Stimulated activated naive CD4-positive, alpha-beta T cell (primary cell): ENCODE results near the gene CDKL2.
"Not testable (repeated sequence)": the region's sequence is repeated elsewhere in the genome, so short reads cannot be mapped to it uniquely, and the experiment has no call there.

Source experiments
- DNase-seq, 6 experiments: peaks; one replicate each; lab custom pipeline; 2025; lab: John Stamatoyannopoulos, UW

CDKL2 gene

DNA sequence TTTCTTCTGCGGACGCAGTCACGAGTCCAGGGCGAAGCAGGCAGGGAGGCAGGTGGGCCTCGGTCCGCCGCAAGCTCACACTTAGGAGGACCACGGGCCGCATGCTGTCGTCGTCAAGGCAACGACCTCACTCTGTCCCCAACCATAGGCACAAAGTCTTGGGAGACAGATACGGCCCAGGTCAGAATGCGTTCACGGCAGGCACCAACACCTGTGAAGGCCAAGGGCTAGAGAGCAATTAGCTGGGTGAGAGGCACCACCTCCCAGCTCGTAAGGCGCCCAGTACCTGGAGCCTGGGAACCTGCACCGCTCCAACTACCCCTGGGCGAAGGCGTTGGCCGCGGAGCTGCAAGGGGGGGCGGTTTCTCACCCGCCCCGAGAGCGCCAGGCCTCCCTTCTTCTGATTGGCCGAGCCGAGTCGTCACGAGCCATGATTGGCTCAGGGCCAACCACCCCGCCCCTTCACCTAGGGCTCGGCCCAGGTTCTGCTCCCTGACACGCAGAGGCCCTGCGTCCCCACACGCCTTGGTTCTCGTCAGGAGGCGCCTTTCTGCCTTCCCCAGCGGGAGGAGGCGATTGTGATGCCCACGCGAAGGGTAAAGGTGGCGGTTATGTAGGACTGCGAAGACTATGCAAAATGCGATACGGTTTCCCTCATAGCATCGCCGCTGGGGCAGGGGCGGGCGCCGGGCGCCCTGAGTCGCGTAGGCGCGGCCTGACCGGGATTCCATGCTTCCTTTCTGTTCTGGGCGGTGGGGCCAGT lies at the start of gene CDKL2:
Gene CDKL2, minus strand, starts transcription at position 355 of the 763 bp plus-strand sequence. CDS start 4,540 bp downstream, outside the sequence.
- DNase-seq: peak; percentile 83 to 93 (median 90)

DNA sequence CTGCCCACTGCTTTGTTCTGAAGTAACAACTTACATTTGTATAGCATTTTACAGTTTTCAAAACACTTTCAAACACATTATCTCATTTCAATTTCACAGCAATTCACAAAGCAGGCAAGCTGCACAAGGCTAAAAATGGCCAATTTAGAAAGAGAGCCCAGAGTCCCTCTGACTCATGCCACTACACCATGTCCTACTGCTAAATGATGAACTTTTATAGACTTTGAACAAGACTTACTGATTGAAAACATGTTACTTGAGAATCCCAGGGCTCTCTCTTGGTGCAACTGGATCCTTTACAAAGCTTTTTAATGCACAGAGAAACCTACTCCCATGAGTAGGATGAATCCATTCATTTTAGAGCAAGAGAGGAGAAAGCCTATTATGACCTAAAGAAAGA lies 48.6 kb upstream of the CDKL2 start:
- DNase-seq: no peak

DNA sequence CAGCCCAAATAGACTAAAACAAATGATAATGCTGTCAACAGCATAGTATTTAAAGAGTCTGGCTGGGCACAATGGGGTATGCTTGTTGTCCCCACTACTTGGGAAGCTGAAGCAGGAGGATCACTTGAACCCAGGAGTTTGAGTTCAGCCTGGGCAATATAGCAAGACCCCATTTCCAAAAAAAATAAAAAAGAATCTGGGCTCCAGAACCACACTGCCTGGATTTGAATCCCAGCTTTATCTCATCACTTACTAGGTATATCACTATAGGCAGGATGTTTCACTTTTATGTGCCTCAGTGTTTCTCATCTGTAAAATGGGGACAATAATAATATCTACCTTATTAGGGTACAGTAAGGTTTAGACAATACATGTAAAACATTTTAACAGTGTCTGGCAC lies 48.1 kb upstream of the CDKL2 start:
- no peak for DNase-seq

DNA sequence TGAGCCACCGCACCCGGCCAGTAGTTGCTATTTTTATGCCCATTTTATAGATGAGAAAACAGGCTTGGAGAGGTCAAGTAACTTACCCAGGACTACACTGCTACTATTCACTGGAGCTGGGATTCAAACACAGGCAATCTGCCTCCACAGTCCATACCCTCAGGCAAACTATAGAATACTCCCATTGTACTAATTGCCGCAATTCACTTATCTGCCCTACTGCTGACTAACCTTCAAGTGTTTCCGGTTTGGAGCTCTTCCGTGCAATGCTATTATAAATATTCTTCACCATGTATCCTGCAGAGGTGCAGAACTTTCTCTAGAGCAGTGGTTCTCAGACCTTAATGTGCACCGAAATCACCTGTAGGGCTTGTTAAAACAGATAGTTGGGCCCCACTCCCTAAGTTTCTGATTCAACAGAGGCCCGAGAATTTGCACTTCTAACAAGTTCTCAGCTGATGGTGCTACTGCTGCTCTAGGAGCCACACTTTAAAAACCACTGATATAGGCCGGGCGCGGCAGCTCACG lies 44.7 kb upstream of the CDKL2 start:
- no peak for DNase-seq

DNA sequence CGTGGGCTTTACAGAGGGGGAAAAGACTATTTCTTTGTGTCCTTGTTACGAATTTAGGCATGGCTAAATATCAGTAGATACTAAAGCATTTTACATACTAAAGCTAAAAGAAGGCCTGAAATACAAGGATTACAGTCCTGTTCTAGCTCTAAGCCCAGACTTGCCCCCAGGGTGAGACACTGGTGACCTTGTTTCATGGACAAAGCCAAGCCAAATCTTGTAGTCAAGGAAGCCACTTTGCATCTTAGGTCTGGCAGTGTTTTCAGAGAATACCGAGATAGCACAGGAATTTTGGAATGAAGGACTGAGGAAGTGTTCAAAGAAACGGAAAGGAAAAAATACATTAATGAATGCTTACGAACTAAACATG lies 43.6 kb upstream of the CDKL2 start:
- DNase-seq: no peak

DNA sequence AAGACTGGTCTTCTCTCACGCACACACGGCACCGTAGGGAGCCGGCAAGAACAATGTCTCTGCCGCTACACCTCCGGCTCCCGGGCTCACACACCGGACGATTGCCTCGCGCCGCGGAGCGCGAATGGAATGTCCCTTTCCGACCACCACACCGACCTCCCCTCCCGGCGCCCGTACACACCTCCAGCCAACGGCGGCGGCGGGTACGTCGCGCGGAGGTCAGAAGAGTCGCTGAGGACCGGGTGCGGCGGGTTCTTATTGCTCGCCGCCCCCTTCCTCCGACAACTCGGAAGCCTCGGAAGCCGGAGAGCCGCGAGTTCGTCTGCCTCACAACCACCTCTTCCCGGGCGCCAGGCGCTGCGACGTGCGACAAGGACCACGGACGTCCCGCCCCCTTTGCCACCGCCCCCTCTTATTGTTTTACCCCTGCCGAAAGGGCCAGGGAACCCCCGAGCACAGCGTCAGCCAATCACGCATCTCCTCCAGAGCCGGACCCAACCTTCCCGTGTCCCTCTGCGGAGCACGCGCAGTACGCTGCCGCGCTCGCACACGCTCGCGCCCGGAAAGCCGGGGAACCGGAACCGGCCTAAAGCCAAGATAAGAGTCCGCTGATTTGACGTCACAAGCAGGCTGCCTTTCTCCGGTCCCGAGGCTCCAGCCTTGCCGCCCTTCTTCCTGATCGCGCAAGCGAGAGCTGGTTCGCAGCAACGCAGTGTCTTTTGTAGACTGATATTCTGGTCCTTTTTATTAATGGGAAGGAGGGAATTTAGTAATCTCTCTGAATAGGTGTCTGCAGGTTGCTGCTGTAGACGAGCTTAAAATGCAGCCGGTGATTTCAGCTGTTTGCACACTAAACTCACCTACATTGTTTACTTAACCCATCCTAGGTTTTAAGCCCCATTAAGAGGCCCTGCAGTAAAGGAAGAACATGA lies 43.0 kb upstream of the CDKL2 start, which contains the start of gene G3BP2:
Gene G3BP2, minus strand, starts transcription at position 385 of the 932 bp plus-strand sequence. CDS start 11,386 bp downstream, outside the sequence.
- DNase-seq: peak; percentile 93 to 98 (median 96)

DNA sequence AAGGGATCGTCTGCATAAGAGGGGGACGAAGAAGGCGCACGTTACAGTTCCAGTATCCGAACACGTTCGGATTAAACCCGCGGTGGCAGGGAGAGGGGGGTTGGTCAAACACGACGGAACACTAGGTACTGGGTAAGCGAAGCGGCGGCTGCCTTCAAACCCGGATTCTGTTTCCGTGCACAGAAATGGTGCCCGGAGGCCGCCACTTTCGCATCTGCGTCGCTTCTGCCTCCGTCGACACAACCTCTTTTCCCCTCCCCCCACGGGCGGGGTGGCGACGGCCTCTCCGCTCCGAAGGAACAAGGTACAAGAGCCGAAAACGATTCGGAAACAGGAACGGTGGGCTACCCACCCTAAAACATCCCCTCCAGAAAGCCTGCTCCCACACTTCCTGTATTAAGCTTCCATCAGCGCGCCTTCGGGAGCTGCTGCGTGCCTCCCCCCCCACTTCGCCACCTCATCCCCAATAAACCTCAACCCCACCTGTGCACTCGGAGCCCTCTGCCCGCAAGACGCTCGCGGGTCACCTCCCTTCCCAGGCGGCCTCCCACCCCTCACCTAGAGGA lies 42.2 kb upstream of the CDKL2 start:
- peak; percentile 68 to 87 (median 76) for DNase-seq

DNA sequence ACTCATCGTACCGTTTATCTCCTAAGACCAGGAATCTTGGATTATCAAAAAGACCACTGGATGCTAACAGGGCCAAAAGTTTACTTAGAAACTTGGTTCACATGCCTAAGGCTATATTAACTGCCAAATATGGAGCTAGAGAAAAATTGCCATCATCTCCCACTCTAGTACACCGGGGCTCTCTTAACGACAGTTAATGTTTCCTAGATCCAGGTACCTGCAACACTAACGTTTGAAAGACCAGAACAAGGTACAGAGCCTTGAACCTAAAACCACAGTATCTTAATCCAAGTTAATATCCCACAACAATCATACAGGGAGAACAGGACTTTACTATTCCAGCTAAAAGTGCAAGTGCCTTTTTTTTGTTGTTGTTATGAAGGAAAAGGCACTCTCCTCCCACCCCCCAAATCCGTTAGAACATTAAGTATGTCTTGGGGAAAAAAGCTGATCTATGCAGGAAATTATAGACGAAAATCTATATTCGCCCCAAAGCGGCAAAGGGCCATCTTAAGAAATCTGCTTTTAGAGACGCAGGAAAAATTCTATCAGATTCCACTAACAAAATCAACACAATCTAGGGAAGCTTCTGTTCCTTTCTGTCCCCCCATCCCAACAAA lies 41.6 kb upstream of the CDKL2 start:
- DNase-seq: peak in 1 of 6 experiments; percentile 18

DNA sequence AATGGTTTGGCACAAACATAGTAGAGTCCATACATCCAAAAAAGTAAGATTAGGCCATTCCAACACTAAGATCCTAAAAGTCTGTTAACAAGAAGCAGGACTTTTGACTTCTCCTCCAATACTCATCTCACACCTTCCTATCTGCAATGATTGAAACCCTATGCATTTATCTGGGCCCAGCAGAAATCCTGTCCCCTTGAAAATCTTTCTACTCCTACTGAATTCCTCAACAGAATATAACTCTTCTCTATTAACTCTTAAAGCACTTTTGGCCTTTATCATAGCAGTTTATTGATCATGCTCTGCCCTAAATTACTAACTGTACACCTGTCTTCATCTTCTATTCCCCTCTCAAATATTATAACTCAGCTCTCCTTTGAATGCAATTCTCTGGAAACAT lies 38.3 kb upstream of the CDKL2 start:
- DNase-seq: no peak

DNA sequence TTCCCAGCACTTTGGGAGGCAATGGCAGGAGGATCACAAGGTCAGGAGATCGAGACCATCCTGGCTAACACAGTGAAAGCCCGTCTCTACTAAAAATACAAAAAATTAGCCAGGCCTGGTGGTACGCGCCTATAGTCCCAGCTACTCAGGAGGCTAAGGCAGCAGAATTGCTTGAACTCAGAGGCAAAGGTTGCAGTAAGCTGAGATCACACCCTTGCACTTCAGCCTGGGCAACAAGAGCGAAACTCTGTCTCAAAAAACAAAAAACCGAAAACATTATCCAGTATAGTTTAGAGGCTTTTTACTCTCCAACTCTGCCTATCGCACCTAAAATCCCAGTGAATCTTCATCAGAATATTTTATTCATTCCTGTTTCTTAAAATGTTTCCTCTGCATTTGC lies 37.3 kb upstream of the CDKL2 start:
- peak in 1 of 6 experiments; percentile 11 for DNase-seq

DNA sequence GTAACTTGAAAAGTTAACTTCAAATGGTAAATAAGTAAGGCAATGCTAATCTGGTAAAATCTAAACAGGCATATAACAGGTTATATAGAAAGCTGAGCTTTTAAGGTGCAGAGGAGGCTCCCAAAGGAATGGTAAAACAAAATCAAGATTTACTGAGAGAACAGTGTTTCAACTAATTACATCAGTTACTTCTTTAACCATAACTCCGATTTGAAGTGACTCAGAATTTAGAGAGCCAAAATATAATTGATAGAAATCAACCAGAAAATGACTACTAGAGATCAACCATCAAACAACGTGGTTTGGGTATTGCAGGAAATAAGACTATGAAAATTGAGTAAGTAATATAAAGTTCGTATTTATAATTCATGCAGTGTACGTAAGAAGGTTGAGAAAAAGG lies 36.0 kb upstream of the CDKL2 start:
- DNase-seq: no peak

DNA sequence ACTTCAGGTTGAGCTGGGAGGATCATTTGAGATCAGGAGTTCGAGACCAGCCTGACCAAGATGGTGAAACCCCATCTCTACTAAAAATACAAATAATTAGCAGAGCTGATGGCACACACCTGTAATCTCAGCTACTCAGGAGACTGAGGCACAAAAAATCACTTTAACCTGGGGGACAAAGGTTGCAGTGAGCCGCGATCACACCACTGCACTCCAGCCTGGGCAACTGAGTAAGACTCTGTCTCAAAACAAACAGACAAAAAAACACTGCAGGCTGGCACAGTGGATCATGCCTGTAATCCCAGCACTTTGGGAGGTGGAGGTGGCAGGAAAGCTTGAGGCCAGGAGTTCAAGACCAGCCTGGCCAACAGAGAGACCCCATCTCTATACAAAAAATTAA lies 34.3 kb upstream of the CDKL2 start:
- not testable (repeated sequence) for DNase-seq

DNA sequence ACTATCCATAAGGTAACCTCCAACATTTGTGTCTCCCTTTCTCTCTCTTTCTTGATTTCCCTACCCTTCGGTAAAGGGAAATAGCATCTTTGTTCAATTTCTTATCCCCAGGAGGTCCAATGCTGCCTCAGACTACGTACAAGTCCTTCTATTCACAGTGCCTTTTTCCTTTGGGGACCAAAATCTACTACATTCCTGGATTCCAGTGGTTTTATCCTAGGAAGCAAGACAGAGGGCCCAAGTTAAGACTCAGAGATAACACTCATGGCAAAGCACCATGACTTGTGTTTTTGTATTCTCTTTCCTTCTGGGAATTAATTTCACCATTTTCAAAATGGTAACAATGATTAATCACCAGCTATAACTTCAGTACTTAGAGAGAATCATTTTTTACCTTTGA lies 32.3 kb upstream of the CDKL2 start:
- DNase-seq: no peak

DNA sequence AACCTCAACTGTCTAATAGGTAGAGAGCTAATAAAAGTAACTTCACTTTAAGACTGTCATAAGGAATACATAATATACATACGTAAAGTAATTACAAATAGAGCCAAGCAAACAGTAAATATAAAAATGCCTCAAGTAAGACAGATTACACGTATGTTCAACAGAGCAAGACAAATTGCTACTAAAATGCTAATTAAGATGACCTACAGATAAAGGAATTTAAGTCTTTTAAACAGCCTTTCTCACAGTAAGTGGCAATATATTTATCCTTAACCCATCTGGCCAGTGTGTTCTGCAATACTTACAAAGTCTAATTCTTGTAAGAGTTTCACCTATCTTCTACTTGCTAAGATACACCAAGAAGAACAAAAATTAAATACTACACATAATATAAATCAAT lies 30.2 kb upstream of the CDKL2 start:
- DNase-seq: no peak

DNA sequence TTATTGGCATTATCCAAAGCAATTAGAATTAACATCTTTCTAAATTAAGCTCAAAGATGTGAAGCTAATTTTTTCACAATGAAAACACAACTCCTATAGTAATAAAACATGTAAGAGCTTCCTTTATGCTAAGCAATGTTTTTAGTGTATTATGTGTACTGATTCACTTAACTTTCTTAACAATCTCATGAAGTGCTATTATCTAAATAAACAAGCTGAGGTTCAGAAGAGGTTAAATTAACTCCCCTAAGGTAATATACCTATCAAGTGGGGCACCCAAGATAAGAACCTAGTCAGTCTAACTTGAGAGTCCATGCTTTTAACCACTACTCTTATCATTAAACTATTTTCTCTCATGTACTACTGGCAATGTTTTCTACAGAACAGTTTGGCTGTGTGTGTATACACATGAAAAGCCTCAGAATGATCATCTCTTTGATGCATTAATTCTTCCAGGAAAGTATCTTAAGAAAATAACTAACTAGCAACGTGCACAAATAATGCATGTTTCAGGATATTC lies 29.2 kb upstream of the CDKL2 start:
- DNase-seq: no peak

DNA sequence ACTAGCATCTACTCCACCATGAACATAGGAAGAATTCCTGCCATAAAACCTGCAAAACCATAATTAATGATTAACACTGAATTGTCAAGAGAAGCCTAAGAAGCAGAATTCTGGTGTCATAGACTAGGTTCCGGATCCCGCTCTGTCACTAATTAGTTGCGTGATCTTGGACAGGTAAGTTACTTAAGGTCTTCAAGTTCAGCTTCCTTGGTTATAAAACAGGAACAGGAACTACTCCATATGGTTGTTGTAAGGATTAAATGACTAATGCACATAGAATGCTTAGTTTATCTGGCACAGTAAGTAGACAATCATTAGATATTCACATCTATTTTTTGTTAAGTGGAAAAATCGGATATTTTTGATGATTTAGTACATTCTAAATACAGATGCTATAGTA lies 28.5 kb upstream of the CDKL2 start:
- DNase-seq: no peak

DNA sequence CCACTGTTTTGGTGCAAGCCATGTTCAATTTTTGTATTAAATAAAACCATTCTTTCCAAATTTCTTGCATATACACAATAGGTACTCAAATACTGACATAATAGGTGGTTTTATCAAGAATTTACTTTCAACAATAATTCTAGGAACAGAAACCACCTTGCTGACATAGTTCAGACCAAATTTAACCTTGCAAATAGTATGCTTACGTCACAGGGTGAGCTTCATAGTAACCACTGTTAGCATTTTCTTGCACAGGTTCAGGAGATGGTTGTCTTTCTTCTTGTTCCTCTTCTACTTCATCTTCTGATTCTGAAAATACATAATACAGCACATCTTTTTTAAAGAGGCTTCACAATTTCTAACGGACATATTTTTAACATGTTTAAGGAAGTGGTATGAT lies 25.2 kb upstream of the CDKL2 start:
- DNase-seq: peak in 3 of 6 experiments; percentile 48 to 65 (median 57)

DNA sequence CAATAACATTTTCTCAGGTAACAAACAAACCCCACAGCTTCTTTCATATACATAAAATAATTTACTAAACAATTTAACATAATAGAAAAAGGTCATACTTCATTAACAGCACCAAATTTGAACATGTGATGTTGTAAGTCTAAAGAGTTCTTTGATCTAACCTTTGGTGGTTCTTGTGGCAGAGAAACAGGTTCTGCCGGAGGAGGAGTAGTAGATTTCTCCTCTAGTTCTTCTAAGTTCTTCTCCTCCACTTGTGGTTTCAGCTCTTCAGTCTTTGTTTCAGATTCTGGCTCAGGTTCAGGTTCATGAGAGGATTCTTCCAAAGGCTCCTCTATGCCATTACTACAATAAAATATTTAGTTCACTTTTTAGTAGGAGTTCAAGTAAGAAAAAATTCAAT lies 24.6 kb upstream of the CDKL2 start:
- DNase-seq: peak in 4 of 6 experiments; percentile 6 to 49 (median 36)

DNA sequence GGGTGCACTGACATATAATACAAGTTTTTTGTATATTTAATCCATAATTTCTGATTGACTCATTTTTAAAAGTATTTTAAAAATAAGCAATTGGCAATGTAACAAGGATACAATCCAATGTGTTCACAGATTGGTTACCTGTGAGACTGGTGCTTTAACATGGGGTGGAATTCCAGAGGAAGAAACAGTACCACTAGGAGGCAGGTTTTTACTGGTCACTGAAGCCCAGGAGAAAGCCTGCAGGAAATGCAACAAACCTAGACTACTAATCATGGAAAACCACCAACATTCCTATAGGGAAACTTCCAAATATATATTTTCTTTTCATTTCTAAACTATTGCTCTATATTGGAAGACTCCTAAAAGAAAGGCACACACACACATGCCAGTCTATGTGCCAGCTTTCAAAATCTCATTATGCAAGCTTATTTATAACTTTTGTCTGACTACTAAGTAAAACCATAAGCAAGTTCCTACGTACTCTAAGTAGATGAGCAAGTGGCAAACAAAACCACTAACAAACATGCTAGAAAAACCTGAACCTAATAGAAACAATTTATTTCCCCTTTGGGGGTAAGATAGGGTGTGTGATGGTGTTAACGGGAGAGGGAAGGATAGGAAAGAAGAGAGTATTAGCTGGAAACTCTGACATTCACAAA lies 23.6 kb upstream of the CDKL2 start:
- no peak for DNase-seq

DNA sequence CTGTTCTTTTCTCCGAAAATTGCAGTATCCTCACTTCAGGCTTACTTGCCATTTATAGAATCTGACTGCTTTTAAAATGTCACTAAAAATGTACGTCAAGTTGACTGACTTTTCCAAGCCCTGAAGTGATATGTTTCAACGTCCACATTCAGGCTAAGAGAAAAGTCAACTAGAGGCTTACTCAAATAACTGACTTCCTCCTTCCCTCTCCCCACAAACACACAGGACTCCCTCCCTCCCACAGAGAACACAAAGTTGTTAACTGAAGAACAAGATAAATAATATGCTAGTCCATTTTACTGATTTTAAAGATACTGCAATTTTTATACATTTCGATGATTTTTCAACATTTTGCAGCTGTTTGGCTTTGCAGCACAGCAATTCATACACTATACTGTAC lies 13.8 kb upstream of the CDKL2 start:
- no peak for DNase-seq

DNA sequence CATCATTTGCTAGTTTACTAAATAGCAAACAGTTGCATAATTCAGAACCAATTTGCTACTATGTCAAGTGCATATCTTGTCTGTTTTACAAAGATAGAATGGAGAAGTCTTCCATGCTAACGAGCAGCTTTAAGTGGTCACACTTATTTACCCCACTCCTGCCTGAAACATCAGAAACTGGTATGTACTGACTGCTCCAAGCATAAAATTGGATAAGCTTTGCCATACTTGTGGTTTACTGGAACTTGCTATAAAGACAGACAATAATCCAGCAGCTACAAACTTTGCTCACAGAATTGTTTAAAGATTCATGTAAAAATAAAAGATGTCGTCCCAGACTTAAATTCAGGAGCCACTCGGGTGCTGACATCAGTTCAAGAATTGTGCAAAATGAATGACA lies 13.3 kb upstream of the CDKL2 start:
- no peak for DNase-seq
